ENCODE data around the gene YY1.

- no peak for TF ChIP-seq CTCF (IDR thresholded peaks at IDR 0.05; ENCODE audit: low read depth, low read length, poor library complexity, severe bottlenecking)
- TF ChIP-seq EZH2phosphoT487 (IDR thresholded peaks at IDR 0.05; ENCODE audit: borderline replicate concordance, low read length), result no peak
Observed at GRCh38 chr14:100282083-100282350, 43.1 kb downstream of the YY1 start.

All from DOHH2 (cell line).